Activated CD8-positive, alpha-beta T cell treated with anti-CD3 and anti-CD28 coated beads, Interleukin-2, amount 10 ng/mL, durations not matched to agents 7 days and 5 days (primary cell): ENCODE measurements around the gene SH3PXD2A. TPM values are rescaled to one million over a fixed set of nuclear protein-coding genes. Genes with fewer than 3 reads are reported as not detected.

ENCODE experiments used
- ATAC-seq: fragments of 150-1000 bp; cut with Tn5 transposase; one replicate; pipeline ENCODE4 v1.10.0; 2021; ENCODE audit warnings: moderate library complexity
- CTCF ChIA-PET: fragments of 350-600 bp; sonication (Branson Sonifier 250); formaldehyde crosslinking; loops from one replicate; lab custom pipeline; 2021; ENCODE audit warnings: antibody characterized with exemption; lab: Charles Lee
- POLR2A ChIA-PET: fragments of 350-600 bp; sonication (Branson Sonifier 250); formaldehyde crosslinking; loops from one replicate; lab custom pipeline; 2021; ENCODE audit warnings: antibody characterized with exemption; lab: Charles Lee
- DNase-seq: peaks from one replicate; pipeline ENCODE4 v3.0.0-alpha.2; 2020
- H3K27ac Mint-ChIP-seq: one replicate; pipeline ENCODE4 v1.8.0; 2021; ENCODE audit warnings: mild to moderate bottlenecking, mixed read lengths
- H3K27me3 Mint-ChIP-seq: one replicate; pipeline ENCODE4 v1.8.0; 2021; ENCODE audit warnings: low read depth, mixed read lengths
- H3K36me3 Mint-ChIP-seq: one replicate; pipeline ENCODE4 v1.8.0; 2021; ENCODE audit warnings: low read depth, mixed read lengths
- H3K4me1 Mint-ChIP-seq: one replicate; pipeline ENCODE4 v1.8.0; 2021; ENCODE audit warnings: low read depth, mixed read lengths
- H3K4me3 Mint-ChIP-seq: one replicate; pipeline ENCODE4 v1.8.0; 2021; ENCODE audit warnings: mild to moderate bottlenecking, mixed read lengths
- H3K9me3 Mint-ChIP-seq: one replicate; pipeline ENCODE4 v1.8.0; 2022; ENCODE audit warnings: mixed read lengths; ENCODE audit not compliant: insufficient read depth
- total RNA-seq, 2 experiments: library from RNA; stranded (reverse); gene quantifications; one replicate each; pipeline ENCODE4 v1.2.3, GENCODE V29; 2021

The SH3PXD2A gene
- total RNA-seq, 2 experiments from 2014 or later: 8.5 to 9.4 TPM

DNA sequence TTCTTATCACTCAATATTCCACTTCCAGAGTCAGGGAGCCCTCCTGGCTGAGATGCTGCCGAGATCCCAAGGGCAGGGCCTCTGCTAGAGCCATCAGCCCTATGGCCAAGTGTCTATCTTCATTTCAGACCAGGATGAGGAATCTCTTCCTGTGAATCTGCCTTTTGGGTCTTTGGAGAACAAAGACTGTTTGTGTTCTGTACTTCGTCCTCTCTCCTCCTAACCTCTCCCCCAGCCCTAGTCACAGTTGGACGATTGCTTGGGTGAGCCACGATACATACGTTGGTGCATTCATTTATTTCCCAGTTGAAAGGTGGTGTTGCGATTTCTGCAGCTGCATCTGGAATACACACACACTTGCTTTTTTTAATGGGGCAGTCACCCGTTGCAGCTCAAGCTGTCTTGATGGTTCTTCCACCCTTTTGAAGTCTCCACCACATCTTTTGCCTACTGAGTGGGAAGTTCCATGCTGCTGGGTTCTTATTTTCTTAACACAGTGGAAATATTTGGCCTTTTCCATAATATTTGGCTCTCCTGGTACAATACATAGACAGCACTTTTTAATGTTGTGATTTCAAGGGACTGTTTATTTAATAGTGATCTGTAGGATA, 26.7 kb downstream of the SH3PXD2A start:
- DNase-seq (no peak), ATAC-seq (no peak)
- no peak overlapping the region for H3K27ac Mint-ChIP-seq
- ChIA-PET POLR2A (no interaction called here), CTCF (no interaction called here)
- no peaks in the 10 kb centered on the region for H3K9me3 Mint-ChIP-seq
- no peak overlapping the region for H3K4me3 Mint-ChIP-seq
- no peaks in the 10 kb centered on the region for H3K36me3 Mint-ChIP-seq
- peaks cover 25% of the 10 kb centered on the region for H3K27me3 Mint-ChIP-seq
- peaks cover 7% of the 10 kb centered on the region for H3K4me1 Mint-ChIP-seq

DNA sequence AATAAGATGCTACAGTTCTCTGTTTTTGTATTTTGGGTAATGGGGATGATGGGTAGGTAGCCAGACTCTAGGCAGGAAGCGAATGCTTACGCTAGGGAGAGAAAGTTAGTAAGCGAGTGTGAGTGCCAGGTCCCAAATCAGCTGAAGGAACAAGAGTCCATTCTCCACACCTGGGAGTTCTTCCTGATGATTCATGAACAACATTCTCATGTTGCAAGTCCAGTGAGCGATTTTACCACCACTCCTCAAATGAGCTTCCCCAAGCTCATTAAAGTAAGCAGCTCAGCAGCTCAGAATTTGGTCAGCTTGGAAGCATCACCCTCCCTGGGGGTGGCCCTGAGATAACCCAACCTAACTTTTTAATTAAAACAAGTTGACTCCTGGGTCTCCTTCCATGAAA, 27.3 kb downstream of the SH3PXD2A start:
- H3K4me3 Mint-ChIP-seq: no peak overlapping the region
- H3K4me1 Mint-ChIP-seq: peaks cover 7% of the 10 kb centered on the region
- H3K9me3 Mint-ChIP-seq: no peaks in the 10 kb centered on the region
- no peaks in the 10 kb centered on the region for H3K36me3 Mint-ChIP-seq
- ATAC-seq: no peak
- peaks cover 25% of the 10 kb centered on the region for H3K27me3 Mint-ChIP-seq
- DNase-seq: no peak
- POLR2A ChIA-PET: no interaction called here
- CTCF ChIA-PET: interaction anchor here (0.7 kb wide), 1 partner anchor 10 kb away, joined by 3 read pairs; no protein-coding TSS in a partner anchor
- no peak overlapping the region for H3K27ac Mint-ChIP-seq

DNA sequence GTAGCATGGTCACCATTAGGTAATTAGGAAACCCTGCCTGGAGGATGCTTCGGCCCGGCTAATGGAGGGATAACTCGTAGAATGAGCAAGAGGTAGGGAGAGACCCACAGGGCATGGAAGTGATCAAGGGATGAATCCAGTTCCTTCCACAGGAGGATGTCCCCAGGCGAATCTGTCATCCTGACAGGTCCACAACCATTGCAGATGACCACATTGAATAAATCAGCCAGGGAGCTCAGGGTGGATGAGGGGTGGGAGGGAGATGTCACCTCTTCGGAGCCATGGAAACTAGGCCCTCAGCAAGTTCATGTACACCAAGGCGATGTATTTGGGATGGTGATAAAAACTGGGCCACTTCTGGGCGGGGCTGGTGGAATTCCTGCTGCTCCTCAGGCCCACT, 28.5 kb downstream of the SH3PXD2A start:
- Mint-ChIP-seq H3K27me3 (peaks cover 30% of the 10 kb centered on the region), H3K4me1 (peaks cover 7% of the 10 kb centered on the region), H3K36me3 (no peaks in the 10 kb centered on the region), H3K4me3 (no peak overlapping the region), H3K9me3 (no peaks in the 10 kb centered on the region), H3K27ac (no peak overlapping the region)
- ATAC-seq (no peak), DNase-seq (no peak)
- ChIA-PET POLR2A (no interaction called here), CTCF (no interaction called here)

DNA sequence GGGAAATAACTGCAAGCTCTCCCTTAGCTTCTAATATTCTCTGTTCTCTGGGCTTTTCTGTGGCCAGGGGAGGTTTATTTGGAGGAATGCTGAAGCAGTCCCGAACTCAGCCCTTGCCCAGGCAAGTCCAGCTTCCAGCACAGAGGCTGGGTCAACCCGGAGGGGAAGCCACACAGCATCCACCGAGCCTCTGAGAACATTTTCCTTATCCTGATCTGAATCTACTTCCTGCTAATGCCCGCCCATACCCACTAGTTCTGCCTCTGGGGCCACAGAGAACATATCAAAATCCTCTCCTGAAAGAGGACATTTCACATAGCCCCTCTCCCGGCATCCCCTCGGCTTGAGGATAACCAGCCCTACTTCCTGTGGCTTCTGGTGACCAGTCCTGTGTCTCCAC, 31.1 kb downstream of the SH3PXD2A start:
- Mint-ChIP-seq H3K4me3 (no peak overlapping the region), H3K9me3 (no peaks in the 10 kb centered on the region), H3K27me3 (peaks cover 25% of the 10 kb centered on the region), H3K27ac (no peak overlapping the region), H3K36me3 (no peaks in the 10 kb centered on the region), H3K4me1 (peaks cover 7% of the 10 kb centered on the region)
- ATAC-seq: no peak
- DNase-seq: no peak
- ChIA-PET POLR2A (no interaction called here), CTCF (interaction anchor here (1.3 kb wide), 1 partner anchor 112 kb away, joined by 4 read pairs; no protein-coding TSS in a partner anchor)

DNA sequence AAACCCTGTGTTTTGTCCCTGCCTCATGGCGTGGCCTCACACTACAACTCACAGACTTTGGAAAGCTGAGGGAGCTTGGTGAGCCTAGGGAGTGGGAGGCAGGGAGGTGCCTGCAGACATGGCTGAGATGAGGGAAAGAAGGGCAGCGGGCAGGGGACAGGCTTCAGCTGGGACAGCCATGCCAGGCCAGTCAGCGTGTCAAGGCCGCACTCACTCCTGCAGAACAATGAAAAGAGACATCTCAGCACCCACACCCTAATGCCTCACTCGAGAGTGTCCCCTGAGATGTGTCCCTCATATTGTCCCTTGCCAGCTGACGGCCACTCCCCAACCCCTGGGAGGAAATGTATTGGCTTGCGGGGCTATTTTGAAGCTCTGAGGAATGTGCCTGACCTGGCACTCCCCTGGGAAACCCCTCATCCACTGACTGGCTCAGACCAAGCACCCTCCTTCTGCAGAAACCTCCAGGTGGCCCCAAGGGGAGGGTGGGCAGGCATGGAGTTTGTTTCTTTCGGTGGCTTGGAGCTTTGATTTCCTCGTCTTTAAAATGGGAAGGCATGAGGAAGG, 31.6 kb downstream of the SH3PXD2A start:
- ATAC-seq (no peak), DNase-seq (no peak)
- Mint-ChIP-seq H3K36me3 (no peaks in the 10 kb centered on the region), H3K4me1 (peaks cover 7% of the 10 kb centered on the region), H3K9me3 (no peaks in the 10 kb centered on the region), H3K4me3 (no peak overlapping the region), H3K27ac (no peak overlapping the region), H3K27me3 (peaks cover 30% of the 10 kb centered on the region)
- ChIA-PET CTCF (interaction anchor here (1.3 kb wide), 1 partner anchor 111 kb away, joined by 4 read pairs; no protein-coding TSS in a partner anchor), POLR2A (no interaction called here)

DNA sequence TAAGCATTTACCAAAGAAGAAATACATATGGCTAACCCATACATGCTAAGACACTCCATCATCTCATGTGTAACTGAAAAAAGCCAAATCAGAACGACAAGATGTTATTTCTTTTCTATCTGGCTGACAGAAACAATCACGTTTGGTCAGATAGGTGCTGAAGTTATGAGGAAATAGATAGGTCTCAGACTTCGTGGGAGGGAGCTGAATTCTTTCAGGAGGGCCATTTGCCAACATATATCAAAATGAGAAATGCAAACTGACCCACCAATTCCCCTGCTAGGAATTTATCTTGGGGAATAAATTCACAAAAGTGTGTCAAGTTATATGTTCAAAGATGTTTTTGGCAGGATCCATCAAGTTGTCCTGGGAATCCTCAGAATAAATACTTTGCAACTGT, 32.6 kb downstream of the SH3PXD2A start:
- H3K4me3 Mint-ChIP-seq: no peak overlapping the region
- H3K4me1 Mint-ChIP-seq: peaks cover 7% of the 10 kb centered on the region
- ATAC-seq: no peak
- CTCF ChIA-PET: interaction anchor here (0.6 kb wide), 1 partner anchor 254 kb away, joined by 3 read pairs; no protein-coding TSS in a partner anchor
- POLR2A ChIA-PET: no interaction called here
- no peaks in the 10 kb centered on the region for H3K36me3 Mint-ChIP-seq
- no peaks in the 10 kb centered on the region for H3K9me3 Mint-ChIP-seq
- DNase-seq: no peak
- H3K27ac Mint-ChIP-seq: no peak overlapping the region
- peaks cover 34% of the 10 kb centered on the region for H3K27me3 Mint-ChIP-seq

DNA sequence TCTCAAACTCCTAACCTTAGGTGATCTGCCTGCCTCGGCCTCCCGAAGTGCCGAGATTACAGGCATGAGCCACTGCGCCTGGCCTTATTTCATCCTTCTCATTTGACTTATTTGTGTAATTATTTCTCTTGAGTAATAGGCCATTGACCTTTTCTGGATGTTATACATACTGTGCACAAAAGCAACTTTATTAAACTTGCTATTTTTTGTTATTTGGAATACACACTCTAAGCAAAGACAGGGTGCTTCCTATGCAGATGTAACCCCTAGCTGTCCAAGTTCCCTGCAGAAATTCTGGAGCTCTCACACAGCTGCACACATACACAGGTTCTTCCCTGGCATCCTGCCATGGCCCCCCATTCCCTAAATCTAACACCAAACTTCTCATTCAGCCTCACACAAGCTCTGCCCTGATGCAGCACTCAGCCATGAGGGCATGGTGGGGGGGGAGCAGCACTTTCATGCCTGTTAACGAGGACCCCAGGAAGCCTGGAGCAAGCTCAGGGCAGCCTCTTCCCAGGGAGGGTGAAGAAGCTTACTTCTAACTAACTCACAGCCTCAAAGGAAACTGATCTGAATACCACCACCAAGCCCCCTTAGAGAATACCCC, 33.2 kb downstream of the SH3PXD2A start:
- ATAC-seq (no peak), DNase-seq (no peak)
- no peak overlapping the region for H3K4me3 Mint-ChIP-seq
- no peaks in the 10 kb centered on the region for H3K9me3 Mint-ChIP-seq
- no peak overlapping the region for H3K27ac Mint-ChIP-seq
- peaks cover 7% of the 10 kb centered on the region for H3K4me1 Mint-ChIP-seq
- ChIA-PET POLR2A (no interaction called here), CTCF (interaction anchor here (0.6 kb wide), 1 partner anchor 253 kb away, joined by 3 read pairs; no protein-coding TSS in a partner anchor)
- peaks cover 35% of the 10 kb centered on the region for H3K27me3 Mint-ChIP-seq
- H3K36me3 Mint-ChIP-seq: no peaks in the 10 kb centered on the region

DNA sequence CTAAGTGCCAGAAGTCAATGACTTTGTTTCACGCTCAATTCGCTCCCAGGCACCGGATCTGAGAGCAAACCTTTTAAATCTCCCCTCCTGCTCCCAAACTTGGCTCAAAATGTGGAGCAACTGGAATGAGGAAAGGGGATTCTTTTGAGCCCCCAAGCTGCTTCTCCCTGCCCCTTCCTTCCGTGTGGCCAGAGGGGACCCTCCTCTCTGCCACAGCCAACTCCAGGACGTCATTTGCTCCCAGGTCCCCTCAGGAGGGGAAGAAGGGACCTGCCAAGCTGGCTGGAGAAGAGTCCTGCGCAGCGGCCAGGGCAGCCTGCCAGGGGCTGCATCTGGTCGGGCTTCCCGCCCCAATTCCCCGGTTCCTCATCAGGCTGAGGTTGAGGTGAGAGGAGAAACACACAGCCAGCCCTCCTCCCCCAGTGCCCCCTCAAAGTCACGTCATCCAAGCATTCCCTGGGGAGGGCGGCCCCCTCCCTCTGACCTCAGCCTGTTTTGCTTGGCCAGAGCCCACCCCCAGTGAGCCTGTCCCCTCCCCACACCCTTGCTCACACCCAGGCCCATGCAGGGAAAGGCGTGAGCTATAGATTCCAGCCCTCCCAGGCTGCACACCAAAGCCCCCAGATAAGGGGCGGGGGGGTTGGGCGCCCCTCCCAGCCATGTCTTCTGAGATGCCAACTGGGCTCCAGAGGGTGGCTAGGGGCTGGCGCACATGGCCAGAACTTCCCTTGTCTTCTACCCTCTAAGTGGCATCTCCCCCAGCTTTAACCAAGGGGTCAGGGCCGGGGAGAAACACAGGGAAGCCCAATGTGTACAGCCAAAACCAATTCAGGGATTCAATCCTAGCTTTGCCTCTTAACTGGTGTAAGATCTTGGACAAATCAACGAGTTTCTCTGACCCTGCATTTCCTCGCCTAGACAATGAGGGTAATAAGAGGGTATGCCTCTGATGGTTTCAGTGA, 35.0 kb downstream of the SH3PXD2A start:
- Mint-ChIP-seq H3K36me3 (no peaks in the 10 kb centered on the region), H3K27ac (no peak overlapping the region), H3K4me1 (peaks cover 7% of the 10 kb centered on the region), H3K4me3 (no peak overlapping the region), H3K27me3 (peaks cover 37% of the 10 kb centered on the region), H3K9me3 (no peaks in the 10 kb centered on the region)
- ChIA-PET POLR2A (no interaction called here), CTCF (no interaction called here)
- ATAC-seq (no peak), DNase-seq (no peak)

DNA sequence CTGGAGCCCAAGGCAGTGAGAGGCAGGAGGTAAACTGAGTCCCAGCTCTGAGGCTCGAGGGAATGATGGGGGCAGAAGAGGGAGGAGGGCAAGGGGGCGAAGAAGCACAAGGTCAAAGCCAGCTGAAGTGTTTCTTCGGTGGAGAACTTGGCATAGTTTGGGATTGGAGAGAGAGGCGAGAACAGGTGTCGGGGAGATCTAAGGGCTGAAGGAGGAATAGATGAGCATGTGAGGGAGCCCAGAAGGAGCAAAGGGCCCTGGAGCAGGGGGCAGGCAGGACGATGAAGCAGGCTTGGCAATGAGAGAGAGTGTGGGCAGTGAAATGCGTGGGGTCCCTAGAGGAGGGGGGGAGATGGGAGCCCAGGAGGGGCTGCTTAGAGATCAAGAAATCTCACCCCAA, 35.9 kb downstream of the SH3PXD2A start:
- POLR2A ChIA-PET: no interaction called here
- Mint-ChIP-seq H3K4me1 (peaks cover 5% of the 10 kb centered on the region), H3K27ac (no peak overlapping the region), H3K27me3 (peaks cover 33% of the 10 kb centered on the region), H3K9me3 (no peaks in the 10 kb centered on the region), H3K4me3 (no peak overlapping the region), H3K36me3 (no peaks in the 10 kb centered on the region)
- DNase-seq: no peak
- CTCF ChIA-PET: no interaction called here
- ATAC-seq: no peak

DNA sequence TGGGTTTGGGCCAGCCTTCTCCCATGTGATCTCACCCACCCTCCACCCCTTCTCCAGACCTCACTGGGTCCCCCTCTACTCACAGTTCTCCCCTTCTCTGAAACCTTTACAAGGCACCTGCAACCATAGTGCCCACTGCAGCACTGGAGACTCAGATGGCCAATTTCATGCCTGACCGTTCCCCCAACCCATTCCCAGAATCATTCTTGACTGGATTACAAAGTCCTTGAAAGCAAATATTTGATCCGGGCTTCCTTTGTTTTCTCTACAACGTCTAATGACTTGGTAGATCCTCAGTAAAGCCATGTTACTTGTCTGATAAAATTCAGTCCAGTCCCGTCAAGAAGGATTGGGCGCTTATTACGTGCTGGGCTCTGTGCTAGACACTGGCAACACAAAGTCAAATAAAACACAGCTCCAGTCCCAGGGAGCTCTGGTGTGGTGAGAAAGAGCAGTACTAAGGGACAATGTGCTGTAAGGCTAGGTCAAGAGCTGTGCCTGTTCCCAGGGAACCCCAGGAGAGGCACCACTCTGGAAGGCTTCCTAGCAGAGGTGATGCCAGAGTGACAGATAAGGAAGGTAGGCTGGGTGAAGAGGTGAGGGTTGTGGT, 36.5 kb downstream of the SH3PXD2A start:
- DNase-seq (no peak), ATAC-seq (no peak)
- H3K36me3 Mint-ChIP-seq: no peaks in the 10 kb centered on the region
- no peaks in the 10 kb centered on the region for H3K9me3 Mint-ChIP-seq
- H3K4me1 Mint-ChIP-seq: no peaks in the 10 kb centered on the region
- peaks cover 29% of the 10 kb centered on the region for H3K27me3 Mint-ChIP-seq
- no peak overlapping the region for H3K27ac Mint-ChIP-seq
- CTCF ChIA-PET: interaction anchor here (1.2 kb wide), 1 partner anchor 11 kb away, joined by 3 read pairs; no protein-coding TSS in a partner anchor
- POLR2A ChIA-PET: no interaction called here
- H3K4me3 Mint-ChIP-seq: no peak overlapping the region

DNA sequence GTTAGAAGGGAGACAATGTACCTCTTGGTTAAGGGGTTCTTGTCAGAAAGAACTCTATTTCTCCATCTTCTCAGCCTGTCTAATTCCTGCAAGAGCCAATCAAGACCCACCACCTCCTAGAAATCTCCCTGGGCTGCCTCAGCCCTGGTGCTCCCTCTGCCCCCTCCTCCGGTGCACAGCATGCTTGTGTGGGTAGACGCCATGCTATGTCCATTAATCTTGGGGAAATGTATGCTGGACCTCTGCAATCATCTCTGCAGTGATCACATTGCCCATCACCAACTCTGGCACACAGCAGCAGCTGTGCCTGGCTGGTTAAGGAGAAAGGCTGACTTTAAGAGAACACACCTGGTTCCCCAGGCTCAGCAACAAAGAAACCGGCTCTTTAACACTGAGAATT, 37.3 kb downstream of the SH3PXD2A start:
- Mint-ChIP-seq H3K36me3 (no peaks in the 10 kb centered on the region), H3K4me1 (no peaks in the 10 kb centered on the region), H3K27ac (no peak overlapping the region), H3K4me3 (no peak overlapping the region), H3K9me3 (no peaks in the 10 kb centered on the region), H3K27me3 (peaks cover 29% of the 10 kb centered on the region)
- DNase-seq (no peak), ATAC-seq (no peak)
- POLR2A ChIA-PET: no interaction called here
- CTCF ChIA-PET: interaction anchor here (1.0 to 1.2 kb wide), 2 partner anchors 10 kb away, joined by 3 read pairs; no protein-coding TSS in a partner anchor
